ENCODE results near the gene FFAR3. TPM values are rescaled to one million over a fixed set of nuclear protein-coding genes. Genes with fewer than 3 reads are reported as not detected.
A peak's percentile ranks its signal among the peaks of the same experiment; 100 is the strongest.

FFAR3 gene
- total RNA-seq, 3 donors from 2014 or later: 1.5 TPM; not detected in 2

DNA sequence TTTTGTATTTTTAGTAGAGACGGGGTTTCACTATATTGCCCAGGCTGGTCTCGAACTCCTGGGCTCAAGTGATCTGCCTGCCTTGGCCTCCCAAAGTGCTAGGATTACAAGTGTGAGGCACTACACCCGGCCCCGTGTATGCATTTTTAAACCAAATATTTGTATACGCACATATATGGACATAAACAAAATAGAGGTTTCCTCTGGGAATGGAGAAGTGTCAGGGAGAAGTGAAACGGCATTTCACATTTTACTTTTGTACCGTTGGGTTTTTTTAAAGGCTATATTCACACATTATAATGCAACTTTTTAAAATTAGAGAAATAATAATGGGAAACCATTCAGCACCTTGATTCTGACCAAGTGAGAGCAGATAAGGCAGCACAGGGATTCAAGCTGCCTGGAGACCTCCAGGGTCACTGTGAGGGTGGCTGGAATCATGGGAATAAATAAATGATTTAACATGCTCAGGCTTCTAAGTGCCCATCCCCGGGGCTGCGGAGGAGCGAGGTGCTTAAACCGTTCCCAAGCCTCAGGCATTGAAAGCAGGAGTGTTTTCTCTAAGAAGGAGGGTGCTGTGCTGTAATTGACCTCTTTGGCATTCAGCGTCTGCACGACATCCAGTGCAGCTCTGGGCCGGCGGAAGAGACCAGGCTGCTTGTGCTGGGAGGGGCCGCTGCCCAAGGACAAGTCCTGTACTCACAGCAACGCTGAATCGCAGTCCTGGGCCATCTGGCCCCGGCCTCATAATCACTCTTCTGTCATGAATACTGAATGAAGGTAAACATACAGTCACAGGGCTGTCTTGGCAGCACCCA lies 37.3 kb downstream of the FFAR3 start:
- TF ChIP-seq, protein P1, sequence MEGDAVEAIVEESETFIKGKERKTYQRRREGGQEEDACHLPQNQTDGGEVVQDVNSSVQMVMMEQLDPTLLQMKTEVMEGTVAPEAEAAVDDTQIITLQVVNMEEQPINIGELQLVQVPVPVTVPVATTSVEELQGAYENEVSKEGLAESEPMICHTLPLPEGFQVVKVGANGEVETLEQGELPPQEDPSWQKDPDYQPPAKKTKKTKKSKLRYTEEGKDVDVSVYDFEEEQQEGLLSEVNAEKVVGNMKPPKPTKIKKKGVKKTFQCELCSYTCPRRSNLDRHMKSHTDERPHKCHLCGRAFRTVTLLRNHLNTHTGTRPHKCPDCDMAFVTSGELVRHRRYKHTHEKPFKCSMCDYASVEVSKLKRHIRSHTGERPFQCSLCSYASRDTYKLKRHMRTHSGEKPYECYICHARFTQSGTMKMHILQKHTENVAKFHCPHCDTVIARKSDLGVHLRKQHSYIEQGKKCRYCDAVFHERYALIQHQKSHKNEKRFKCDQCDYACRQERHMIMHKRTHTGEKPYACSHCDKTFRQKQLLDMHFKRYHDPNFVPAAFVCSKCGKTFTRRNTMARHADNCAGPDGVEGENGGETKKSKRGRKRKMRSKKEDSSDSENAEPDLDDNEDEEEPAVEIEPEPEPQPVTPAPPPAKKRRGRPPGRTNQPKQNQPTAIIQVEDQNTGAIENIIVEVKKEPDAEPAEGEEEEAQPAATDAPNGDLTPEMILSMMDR (IDR thresholded peaks at IDR 0.05): no peak
- no peak overlapping the region for H3K4me3 ChIP-seq
- peak; percentile 73 for ATAC-seq
- H3K36me3 ChIP-seq (ENCODE audit: low read depth): no peaks in the 10 kb centered on the region
- no peaks in the 10 kb centered on the region for H3K4me1 ChIP-seq (ENCODE audit: low read depth)
- peak in 2 of 3 donors; percentile 38 to 51 for DNase-seq
- no peaks in the 10 kb centered on the region for H3K9me3 ChIP-seq
- intact Hi-C loops (cut with DNase I, micrococcal nuclease): no loop called here

DNA sequence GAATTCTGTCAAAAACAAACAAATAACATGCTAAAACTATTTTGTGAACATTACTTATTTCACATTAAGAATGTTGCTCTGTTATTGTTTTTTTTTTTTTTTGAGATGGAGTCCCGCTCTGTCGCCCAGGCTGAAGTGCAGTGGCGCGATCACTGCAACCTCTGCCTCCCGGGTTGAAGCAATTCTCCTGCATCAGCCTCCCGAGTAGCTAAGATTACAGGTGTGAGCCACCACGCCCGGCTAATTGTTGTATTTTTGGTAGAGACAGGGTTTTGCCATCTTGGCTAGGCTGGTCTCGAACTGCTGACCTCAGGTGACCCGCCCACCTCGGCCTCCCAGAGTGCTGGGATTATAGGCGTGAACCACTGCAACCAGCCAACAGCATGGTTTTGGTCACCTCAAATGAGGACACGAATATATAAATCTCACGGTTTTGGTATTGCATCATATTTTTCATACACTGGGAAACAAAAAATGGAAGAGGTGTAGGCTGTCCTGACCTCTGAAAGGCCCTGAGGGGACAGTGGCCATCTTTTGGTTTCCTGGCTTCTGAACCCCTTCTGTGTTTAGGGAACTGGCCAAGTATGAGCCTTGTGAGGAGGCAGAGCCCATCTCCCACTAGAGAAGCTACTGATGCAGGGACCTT lies 38.1 kb downstream of the FFAR3 start:
- no peak for ATAC-seq
- TF ChIP-seq, protein P1 (IDR thresholded peaks at IDR 0.05): no peak
- Histone ChIP-seq H3K9me3 (no peaks in the 10 kb centered on the region), H3K4me3 (no peak overlapping the region), H3K36me3 (ENCODE audit: low read depth) (no peaks in the 10 kb centered on the region), H3K4me1 (ENCODE audit: low read depth) (no peaks in the 10 kb centered on the region)
- intact Hi-C loops (cut with DNase I, micrococcal nuclease): no loop called here
- DNase-seq: no peak

DNA sequence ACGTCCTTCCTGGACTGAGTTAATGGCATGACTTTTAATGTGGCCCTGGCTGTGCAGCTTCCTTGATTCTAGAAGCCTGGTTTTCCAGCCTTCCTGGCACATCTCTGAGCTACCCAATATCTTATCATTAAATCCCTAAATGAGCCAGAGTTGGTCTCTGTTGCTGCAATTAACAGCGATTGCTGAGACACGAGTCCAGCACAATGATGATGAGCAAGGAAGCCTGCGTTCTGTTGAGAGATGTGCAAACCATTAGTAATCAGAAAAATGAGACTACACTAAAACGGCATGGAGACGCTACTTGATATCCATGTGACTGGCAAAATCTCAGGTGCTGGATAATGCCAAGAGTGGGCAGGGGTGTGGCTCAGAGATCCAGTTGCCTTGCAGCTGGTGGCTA lies 38.8 kb downstream of the FFAR3 start:
- H3K9me3 ChIP-seq: no peaks in the 10 kb centered on the region
- H3K4me3 ChIP-seq: no peak overlapping the region
- ATAC-seq (no peak), DNase-seq (no peak)
- H3K4me1 ChIP-seq (ENCODE audit: low read depth): no peaks in the 10 kb centered on the region
- intact Hi-C loops (cut with DNase I, micrococcal nuclease): no loop called here
- TF ChIP-seq, protein P1 (IDR thresholded peaks at IDR 0.05): no peak
- no peaks in the 10 kb centered on the region for H3K36me3 ChIP-seq (ENCODE audit: low read depth)

DNA sequence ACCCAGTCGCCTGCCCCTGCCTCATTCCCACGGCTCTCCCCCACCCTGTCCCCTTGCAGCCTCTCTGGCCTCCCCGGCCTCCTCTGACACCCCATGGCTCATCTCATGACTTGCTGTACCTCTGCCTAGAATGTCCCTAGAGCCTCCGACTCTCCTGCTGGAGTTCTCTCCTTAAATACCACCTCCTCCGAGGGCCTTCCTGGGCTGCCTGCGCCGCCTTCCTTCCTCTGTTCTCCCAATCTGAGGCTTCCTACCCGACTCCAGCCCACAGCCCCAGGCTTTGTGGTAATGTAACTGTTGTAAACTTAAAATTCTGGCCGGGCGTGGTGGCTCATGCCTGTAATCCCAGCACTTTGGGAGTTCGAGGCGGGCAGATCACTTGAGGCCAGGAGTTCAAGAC lies 40.3 kb downstream of the FFAR3 start:
- ATAC-seq (no peak), DNase-seq (no peak)
- intact Hi-C loops (cut with DNase I, micrococcal nuclease): no loop called here
- Histone ChIP-seq H3K36me3 (ENCODE audit: low read depth) (no peaks in the 10 kb centered on the region), H3K9me3 (no peaks in the 10 kb centered on the region), H3K4me3 (no peak overlapping the region), H3K4me1 (ENCODE audit: low read depth) (no peaks in the 10 kb centered on the region)
- TF ChIP-seq, protein P1 (IDR thresholded peaks at IDR 0.05): no peak

DNA sequence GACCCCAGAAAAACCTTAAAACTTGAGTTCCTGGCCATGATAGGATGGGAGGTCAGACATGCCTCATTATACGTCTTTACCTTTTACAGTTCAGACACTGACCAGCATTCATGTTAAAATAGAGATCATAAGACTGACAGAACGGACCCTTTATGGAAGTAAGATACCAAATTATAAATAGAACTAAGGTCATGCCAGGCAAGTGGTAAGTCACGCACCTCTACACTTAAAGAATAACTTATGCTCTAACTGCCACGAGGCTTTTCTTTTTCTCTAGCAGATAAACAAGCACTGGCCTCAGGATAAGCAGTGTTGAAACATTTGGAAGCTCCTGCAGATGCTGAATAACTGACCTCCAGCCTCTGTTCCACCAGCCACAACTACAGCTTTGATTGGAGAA lies 41.0 kb downstream of the FFAR3 start:
- TF ChIP-seq, protein P1 (IDR thresholded peaks at IDR 0.05): no peak
- Histone ChIP-seq H3K4me3 (no peak overlapping the region), H3K9me3 (no peaks in the 10 kb centered on the region), H3K4me1 (ENCODE audit: low read depth) (no peaks in the 10 kb centered on the region), H3K36me3 (ENCODE audit: low read depth) (no peaks in the 10 kb centered on the region)
- no peak for DNase-seq
- ATAC-seq: no peak
- intact Hi-C loops (cut with DNase I, micrococcal nuclease): no loop called here

All from mucosa of descending colon (tissue), 3 donors.